Activated CD4-positive, alpha-beta T cell treated with anti-CD3 and anti-CD28 coated beads, Interleukin-2, amount 50 U/mL, for 48 hours (primary cell): ENCODE measurements around the gene GZMB.
A peak's percentile ranks its signal among the peaks of the same experiment; 100 is the strongest.
"Not testable (repeated sequence)": the region's sequence is repeated elsewhere in the genome, so short reads cannot be mapped to it uniquely, and the experiment has no call there.

Source experiments
- DNase-seq, 2 experiments: peaks; one replicate each; pipeline ENCODE4 v3.0.0-alpha.2; 2020

The GZMB gene

GRCh38 chr14:24634158-24634557 lies at the start of gene GZMB:
Gene GZMB (minus strand): TSS chr14:24634190. CDS start chr14:24634160, 30 bp downstream.
- peak; percentile 65 to 76 for DNase-seq

- DNase-seq = no peak
These were observed 47.1 kb upstream of the GZMB start for GRCh38 chr14:24681056-24681455.

GRCh38 chr14:24680516-24680915 lies 46.5 kb upstream of the GZMB start:
- no peak for DNase-seq

- DNase-seq = no peak
These were observed 45.4 kb upstream of the GZMB start for GRCh38 chr14:24679248-24679961.

GRCh38 chr14:24678801-24679247 lies 44.8 kb upstream of the GZMB start:
- DNase-seq = peak; percentile 67 to 79

GRCh38 chr14:24677956-24678355 lies 44.0 kb upstream of the GZMB start:
- no peak for DNase-seq

GRCh38 chr14:24674204-24674970 lies 40.4 kb upstream of the GZMB start:
- peak; percentile 35 to 44 for DNase-seq

- DNase-seq = peak; percentile 49 to 67
These were observed 39.7 kb upstream of the GZMB start for GRCh38 chr14:24673534-24674203.

- no peak for DNase-seq
These were observed 39.1 kb upstream of the GZMB start for GRCh38 chr14:24673059-24673458.

GRCh38 chr14:24670594-24670993 lies 36.6 kb upstream of the GZMB start:
- DNase-seq = no peak

GRCh38 chr14:24669651-24670050 lies 35.7 kb upstream of the GZMB start:
- no peak for DNase-seq

GRCh38 chr14:24665440-24665991 lies 31.5 kb upstream of the GZMB start:
- DNase-seq = peak; percentile 23 to 47

GRCh38 chr14:24664366-24664765 lies 30.4 kb upstream of the GZMB start:
- DNase-seq = no peak

- no peak for DNase-seq
These were observed 28.8 kb upstream of the GZMB start for GRCh38 chr14:24662753-24663152.

- DNase-seq = no peak
These were observed 26.1 kb upstream of the GZMB start for GRCh38 chr14:24659916-24660570.

GRCh38 chr14:24648361-24648760 lies 14.4 kb upstream of the GZMB start:
- DNase-seq = not testable (repeated sequence)

- DNase-seq = no peak
These were observed 5.9 kb upstream of the GZMB start for GRCh38 chr14:24639905-24640304.

GRCh38 chr14:24639270-24639669 lies 5.3 kb upstream of the GZMB start:
- DNase-seq = no peak

GRCh38 chr14:24633353-24633752 lies 637 bp downstream of the GZMB start:
- DNase-seq = no peak

GRCh38 chr14:24632761-24633160 lies 1.2 kb downstream of the GZMB start:
- DNase-seq = no peak

GRCh38 chr14:24632336-24632735 lies 1.7 kb downstream of the GZMB start:
- no peak for DNase-seq

- DNase-seq = no peak
These were observed 2.1 kb downstream of the GZMB start for GRCh38 chr14:24631749-24632335.
